ENCODE data around the gene OGFR. TPM values are rescaled to one million over a fixed set of nuclear protein-coding genes. Genes with fewer than 3 reads are reported as not detected.

Gene OGFR
- polyA plus RNA-seq, 1 experiment, result 19.7 TPM

- 0 out of 2 replicates have a peak, but pooled peaks have one; percentile 15 for TF ChIP-seq CTCF (IDR thresholded peaks at IDR 0.05; ENCODE audit: low read depth, low read length)
Observed at GRCh38 chr20:62782149-62782892, 22.3 kb upstream of the OGFR start.

GRCh38 chr20:62782893-62783278, 21.7 kb upstream of the OGFR start:
- Histone ChIP-seq H3K9me3 (ENCODE audit: control insufficient read depth, insufficient read depth, low read length) (no peaks in the 10 kb centered on the region; the same call in 1 of the 2 replicates), H3K27ac (ENCODE audit: low read depth, low read length) (no peak overlapping the region), H3K27me3 (ENCODE audit: control insufficient read depth, insufficient read depth, low read length) (peaks cover 18% of the 10 kb centered on the region), H3K4me3 (ENCODE audit: low read depth, low read length) (no peak overlapping the region)
- ChIA-PET POLR2A (no interaction called here), CTCF (interaction anchor here (1.3 to 1.6 kb wide), 2 partner anchors 8 to 115 kb away, joined by 3 to 10 read pairs; no protein-coding TSS in a partner anchor)
- TF ChIP-seq CTCF (IDR thresholded peaks at IDR 0.05; ENCODE audit: low read depth, low read length), result no peak
- no peak for DNase-seq (ENCODE audit: low read depth, low spot score)

More at GRCh38 chr20:62782149-62782892, 22.3 kb upstream of the OGFR start:
- CTCF ChIA-PET, result interaction anchor here (1.3 to 1.6 kb wide), 2 partner anchors 9 to 114 kb away, joined by 3 to 10 read pairs; no protein-coding TSS in a partner anchor
- Histone ChIP-seq H3K4me3 (ENCODE audit: low read depth, low read length) (no peak overlapping the region), H3K9me3 (ENCODE audit: control insufficient read depth, insufficient read depth, low read length) (peaks cover under 1% of the 10 kb centered on the region; the same call in 1 of the 2 replicates), H3K27me3 (ENCODE audit: control insufficient read depth, insufficient read depth, low read length) (peaks cover 15% of the 10 kb centered on the region), H3K27ac (ENCODE audit: low read depth, low read length) (no peak overlapping the region)
- POLR2A ChIA-PET, result no interaction called here
- no peak for DNase-seq (ENCODE audit: low read depth, low spot score)

DNA sequence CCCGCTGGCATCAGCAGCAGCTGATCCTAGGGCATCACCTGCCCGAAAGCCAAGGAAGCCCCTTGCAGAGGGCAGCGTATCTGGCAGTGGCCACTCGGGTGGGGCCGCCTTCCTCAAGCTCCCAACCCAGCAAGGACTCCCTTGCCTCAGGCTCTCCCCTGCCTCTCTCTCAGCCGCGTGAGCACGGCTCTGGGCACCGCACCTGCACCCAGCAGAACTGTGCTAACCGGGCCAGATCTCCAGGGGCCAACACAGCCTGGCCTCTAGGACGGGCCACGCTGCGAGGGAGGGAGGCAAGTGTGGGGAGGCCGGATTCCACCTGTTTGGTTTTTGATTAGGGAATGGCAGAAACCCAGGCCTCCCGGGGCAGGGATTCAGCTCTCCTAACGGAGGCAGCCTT, 20.1 kb upstream of the OGFR start:
- DNase-seq (ENCODE audit: low read depth, low spot score), result no peak
- CTCF ChIA-PET, result no interaction called here
- POLR2A ChIA-PET, result no interaction called here

GRCh38 chr20:62785393-62785792, 19.2 kb upstream of the OGFR start:
- CTCF ChIA-PET, result no interaction called here
- DNase-seq (ENCODE audit: low read depth, low spot score), result no peak
- Histone ChIP-seq H3K9me3 (ENCODE audit: control insufficient read depth, insufficient read depth, low read length) (no peaks in the 10 kb centered on the region; the same call in 1 of the 2 replicates), H3K27ac (ENCODE audit: low read depth, low read length) (no peak overlapping the region), H3K27me3 (ENCODE audit: control insufficient read depth, insufficient read depth, low read length) (peaks cover 20% of the 10 kb centered on the region), H3K4me3 (ENCODE audit: low read depth, low read length) (no peak overlapping the region)
- TF ChIP-seq CTCF (IDR thresholded peaks at IDR 0.05; ENCODE audit: low read depth, low read length), result no peak
- POLR2A ChIA-PET, result no interaction called here

More for the DNA sequence above, 20.1 kb upstream of the OGFR start:
- no peak for TF ChIP-seq CTCF (IDR thresholded peaks at IDR 0.05; ENCODE audit: low read depth, low read length)
- Histone ChIP-seq H3K4me3 (ENCODE audit: low read depth, low read length) (no peak overlapping the region), H3K27ac (ENCODE audit: low read depth, low read length) (no peak overlapping the region), H3K9me3 (ENCODE audit: control insufficient read depth, insufficient read depth, low read length) (no peaks in the 10 kb centered on the region; the same call in 1 of the 2 replicates), H3K27me3 (ENCODE audit: control insufficient read depth, insufficient read depth, low read length) (peaks cover 20% of the 10 kb centered on the region)

DNA sequence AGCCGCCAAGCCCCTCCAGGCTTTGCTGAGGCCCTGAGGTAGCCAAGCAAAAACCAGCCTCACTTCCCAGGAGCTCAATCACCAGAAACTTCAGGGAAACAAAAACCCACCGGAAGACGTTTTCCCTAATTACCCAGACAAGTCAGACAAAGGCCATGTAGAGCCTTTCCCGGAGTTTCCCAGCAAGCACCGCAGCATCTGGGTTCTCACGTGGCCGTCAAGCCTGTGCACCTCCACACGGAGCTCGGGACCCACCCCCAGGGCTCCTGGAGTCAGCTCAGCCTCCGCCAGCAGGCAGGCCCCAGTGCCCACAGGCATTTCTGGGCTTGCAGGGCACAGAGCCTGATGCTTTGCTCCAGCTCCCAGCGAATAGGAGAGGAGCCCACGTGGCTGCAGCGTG, 18.5 kb upstream of the OGFR start:
- peaks cover 20% of the 10 kb centered on the region for H3K27me3 ChIP-seq (ENCODE audit: control insufficient read depth, insufficient read depth, low read length)
- no peak for TF ChIP-seq CTCF (IDR thresholded peaks at IDR 0.05; ENCODE audit: low read depth, low read length)
- no peak overlapping the region for H3K27ac ChIP-seq (ENCODE audit: low read depth, low read length)
- H3K4me3 ChIP-seq (ENCODE audit: low read depth, low read length), result no peak overlapping the region
- POLR2A ChIA-PET, result no interaction called here
- CTCF ChIA-PET, result interaction anchor here (1.3 kb wide), 1 partner anchor 119 kb away, joined by 4 read pairs; no protein-coding TSS in a partner anchor
- H3K9me3 ChIP-seq (ENCODE audit: control insufficient read depth, insufficient read depth, low read length), result no peaks in the 10 kb centered on the region; the same call in 1 of the 2 replicates
- no peak for DNase-seq (ENCODE audit: low read depth, low spot score)
